HCT116 (cell line): Measurements from ENCODE around the gene BBS2. TPM values are rescaled to one million over a fixed set of nuclear protein-coding genes. Genes with fewer than 3 reads are reported as not detected.

ENCODE experiments used
- ATAC-seq: fragments of 200-7000 bp; cut with Tn5 transposase; 2 replicates; pipeline ENCODE4 v1.9.1; 2020; ENCODE audit warnings: mild to moderate bottlenecking, moderate library complexity
- BruUV-seq: library from RNA; stranded (reverse); fragments of 400-500 nt; replicated peaks from 2 replicates; lab custom pipeline; 2021; lab: Mats Ljungman, UMichigan
- CTCF ChIA-PET: fragments of 300-600 bp; sonication (Branson Sonifier 250); formaldehyde crosslinking; loops from one replicate; lab custom pipeline; 2021; ENCODE audit warnings: antibody characterized with exemption; lab: Charles Lee
- POLR2A ChIA-PET: fragments of 300-600, 350-600 bp; sonication (Branson Sonifier 250); formaldehyde crosslinking; loops from one replicate; lab custom pipeline; 2021; ENCODE audit warnings: antibody characterized with exemption; lab: Charles Lee
- RAD21 ChIA-PET, 2 experiments: fragments of 300-600 bp; sonication (Branson Sonifier 250); formaldehyde crosslinking; loops; one replicate each; lab custom pipeline; 2023; ENCODE audit warnings: low total read pairs in 2 of 2; ENCODE audit not compliant: uncharacterized antibody in 2 of 2, unreplicated experiment in 2 of 2, low non-redundant PET in 1 of 2; lab: Charles Lee
- DNase-seq: peaks from one replicate; pipeline ENCODE4 v3.0.0-alpha.2; 2010; ENCODE audit warnings: low read depth, low spot score
- H2AFZ ChIP-seq: fragments of 200-600 bp; shearing (Covaris generic), sonication (generic); 2 replicates; pipeline ENCODE4 v1.6.1; 2017; ENCODE audit warnings: low read depth, mixed run types, mixed read lengths, antibody characterized with exemption, low read length; ENCODE audit not compliant: poor library complexity, severe bottlenecking
- H3K27ac ChIP-seq: 2 replicates; pipeline ENCODE4 v1.5.1; 2012; ENCODE audit warnings: low read depth, low read length
- H3K27me3 ChIP-seq: fragments of 200-600 bp; sonication (generic); 2 replicates; pipeline ENCODE4 v1.6.1; 2016; ENCODE audit warnings: mixed run types, low read length, mixed read lengths; ENCODE audit not compliant: insufficient read depth
- H3K36me3 ChIP-seq, 2 experiments: fragments of 200-500 bp in 1 of 2; fragments of 200-600 bp in 1 of 2; sonication (Bioruptor generic) in 1 of 2; sonication (generic) in 1 of 2; 2 replicates each; pipeline versions ENCODE4 v1.5.1 to v1.6.1; 2014 to 2016; ENCODE audit warnings: low read length in 2 of 2, inconsistent platforms in 1 of 2, mixed read lengths in 1 of 2, mixed run types in 1 of 2; ENCODE audit not compliant: insufficient read depth in 2 of 2, control insufficient read depth in 1 of 2
- H3K4me1 ChIP-seq, 2 experiments: fragments of 200-600 bp in 1 of 2; sonication (generic) in 1 of 2; 2 replicates each; pipeline versions ENCODE4 v1.5.1 to v1.6.1; 2012 to 2017; ENCODE audit warnings: low read length in 2 of 2, inconsistent platforms in 1 of 2, mild to moderate bottlenecking in 1 of 2, mixed read lengths in 1 of 2, mixed run types in 1 of 2, moderate library complexity in 1 of 2; ENCODE audit not compliant: insufficient read depth in 2 of 2, control insufficient read depth in 1 of 2
- H3K4me2 ChIP-seq: fragments of 200-600 bp; sonication (generic); 2 replicates; pipeline ENCODE4 v1.6.1; 2017; ENCODE audit warnings: mixed run types, low read length, mixed read lengths
- H3K4me3 ChIP-seq, 2 experiments: fragments of 200-600 bp in 1 of 2; sonication (generic) in 1 of 2; replicated peaks in 1 of 2; 2 replicates each; pipeline ENCODE4 v1.5.1; 2011 to 2016; ENCODE audit warnings: low read length in 2 of 2, control low read depth in 1 of 2, low read depth in 1 of 2, mild to moderate bottlenecking in 1 of 2, mixed read lengths in 1 of 2, mixed run types in 1 of 2
- H3K79me2 ChIP-seq: fragments of 200-600 bp; sonication (generic); 2 replicates; pipeline ENCODE4 v1.6.1; 2017; ENCODE audit warnings: mild to moderate bottlenecking, mixed run types, low read length, moderate library complexity, mixed read lengths; ENCODE audit not compliant: insufficient read depth
- H3K9ac ChIP-seq: fragments of 200-600 bp; sonication (generic); 2 replicates; pipeline ENCODE4 v1.6.1; 2016; ENCODE audit warnings: low read length, mixed read lengths
- H3K9me2 ChIP-seq: fragments of 200-600 bp; sonication (generic), shearing (Covaris generic); 2 replicates; pipeline ENCODE4 v1.6.1; 2017; ENCODE audit warnings: mixed run types, mild to moderate bottlenecking, moderate library complexity; ENCODE audit not compliant: insufficient read depth
- H3K9me3 ChIP-seq, 2 experiments: fragments of 200-500 bp in 1 of 2; fragments of 200-600 bp in 1 of 2; sonication (Bioruptor generic) in 1 of 2; sonication (generic) in 1 of 2; 2 replicates each; pipeline ENCODE4 v1.6.1; 2014 to 2017; ENCODE audit warnings: low read length in 2 of 2, mixed read lengths in 2 of 2, inconsistent platforms in 1 of 2, low read depth in 1 of 2, mild to moderate bottlenecking in 1 of 2, mixed run types in 1 of 2, moderate library complexity in 1 of 2; ENCODE audit not compliant: control insufficient read depth in 1 of 2, insufficient read depth in 1 of 2
- H4K20me1 ChIP-seq: fragments of 200-600 bp; sonication (generic), shearing (Covaris generic); 2 replicates; pipeline ENCODE4 v1.6.1; 2017; ENCODE audit warnings: mixed run types, mild to moderate bottlenecking, moderate library complexity; ENCODE audit not compliant: insufficient read depth
- ATF3 ChIP-seq: IDR thresholded peaks from 2 replicates; pipeline ENCODE4 v1.6.1; 2012
- CBX3 ChIP-seq: IDR thresholded peaks from 2 replicates; pipeline ENCODE4 v1.6.1; 2012; ENCODE audit warnings: low read depth
- CTCF ChIP-seq, 3 experiments: fragments of 200-600 bp in 1 of 3; sonication (generic) in 1 of 3; IDR thresholded peaks in 2 of 3; conservative IDR thresholded peaks in 1 of 3; 2 replicates each; pipeline ENCODE4 v1.5.1; 2012 to 2017; ENCODE audit warnings: low read depth in 2 of 3, low read length in 2 of 3, antibody characterized with exemption in 1 of 3, borderline replicate concordance in 1 of 3, control low read depth in 1 of 3, mild to moderate bottlenecking in 1 of 3, mixed read lengths in 1 of 3, mixed run types in 1 of 3, moderate library complexity in 1 of 3; ENCODE audit not compliant: insufficient read depth in 1 of 3
- ELF1 ChIP-seq: IDR thresholded peaks from 2 replicates; pipeline ENCODE4 v1.6.1; 2012; ENCODE audit warnings: low read depth, borderline replicate concordance
- EZH2 ChIP-seq: fragments of 200-600 bp; sonication (generic); IDR thresholded peaks from 2 replicates; pipeline ENCODE4 v1.6.1; 2017; ENCODE audit warnings: antibody characterized with exemption, mixed run types
- FOSL1 ChIP-seq: IDR thresholded peaks from 2 replicates; pipeline ENCODE4 v1.6.1; 2012; ENCODE audit warnings: low read depth
- MAX ChIP-seq: IDR thresholded peaks from 2 replicates; pipeline ENCODE4 v1.6.1; 2012
- POLR2A ChIP-seq: IDR thresholded peaks from 2 replicates; pipeline ENCODE4 v1.7.0; 2011; ENCODE audit warnings: borderline replicate concordance; ENCODE audit not compliant: insufficient read depth, insufficient read length; ENCODE audit errors: extremely low read depth
- POLR2AphosphoS5 ChIP-seq: IDR thresholded peaks from 2 replicates; pipeline ENCODE4 v1.6.1; 2011; ENCODE audit warnings: mild to moderate bottlenecking, low read depth, low read length, moderate library complexity
- RAD21 ChIP-seq: IDR thresholded peaks from 2 replicates; pipeline ENCODE4 v1.6.1; 2012; ENCODE audit warnings: low read depth, mild to moderate bottlenecking
- REST ChIP-seq: IDR thresholded peaks from 2 replicates; pipeline ENCODE4 v1.6.1; 2012; ENCODE audit warnings: low read depth
- SIN3A ChIP-seq: IDR thresholded peaks from 2 replicates; pipeline ENCODE4 v1.6.1; 2012; ENCODE audit warnings: low read depth
- SP1 ChIP-seq: IDR thresholded peaks from 2 replicates; pipeline ENCODE4 v1.6.1; 2012; ENCODE audit warnings: low read depth
- TCF7L2 ChIP-seq: IDR thresholded peaks from 2 replicates; pipeline ENCODE4 v1.7.0; 2011; ENCODE audit warnings: borderline replicate concordance, inconsistent platforms; ENCODE audit not compliant: insufficient read depth, insufficient read length; ENCODE audit errors: extremely low read depth
- ZBTB33 ChIP-seq: IDR thresholded peaks from 2 replicates; pipeline ENCODE4 v1.6.1; 2011; ENCODE audit warnings: mild to moderate bottlenecking, low read length, moderate library complexity; ENCODE audit not compliant: insufficient replicate concordance; ENCODE audit errors: extremely low read depth
- ZFX ChIP-seq: fragments of 450-650 bp; IDR thresholded peaks from 2 replicates; pipeline ENCODE4 v1.6.1; 2017
- ZNF274 ChIP-seq: fragments of 200-500 bp; sonication (Bioruptor generic); IDR thresholded peaks from 2 replicates; pipeline ENCODE4 v1.6.1; 2014; ENCODE audit warnings: mild to moderate bottlenecking, low read depth, low read length, inconsistent platforms
- intact Hi-C: fragments of 100-400 bp; cut with micrococcal nuclease; formaldehyde crosslinking; loops from 2 replicates; pipeline ENCODE4 v1.10.0; 2022
- total RNA-seq: library from RNA; stranded (reverse); gene quantifications from one replicate; pipeline ENCODE4 v1.2.1, GENCODE V29; 2021; ENCODE audit not compliant: unreplicated experiment

BBS2 gene
- total RNA-seq, 1 experiment from 2014 or later = 26.7 TPM

- no peak for TF ChIP-seq ZFX
- TF ChIP-seq RAD21 = no peak
- no peak for TF ChIP-seq ATF3
- no peak for TF ChIP-seq TCF7L2
- TF ChIP-seq CBX3 = no peak
- no peak for TF ChIP-seq POLR2AphosphoS5
- TF ChIP-seq MAX = no peak
- no peak for TF ChIP-seq FOSL1
These were observed 18.5 kb upstream of the BBS2 start (continued) for GRCh38 chr16:56538331-56538730.

GRCh38 chr16:56534847-56535383, 15.1 kb upstream of the BBS2 start:
- CTCF ChIA-PET = no interaction called here
- H3K9me2 ChIP-seq = no peaks in the 10 kb centered on the region
- intact Hi-C loops = no loop called here
- peaks cover 5 to 19% of the 10 kb centered on the region in 2 experiments; a peak in 3 of 4 replicates for H3K4me1 ChIP-seq
- POLR2A ChIA-PET = no interaction called here
- RAD21 ChIA-PET = no interaction called here
- no peaks in the 10 kb centered on the region for H3K36me3 ChIP-seq
- no peak overlapping the region for H3K4me3 ChIP-seq
- no peak overlapping the region for H3K4me2 ChIP-seq
- no peaks in the 10 kb centered on the region for H3K79me2 ChIP-seq
- no peaks in the 10 kb centered on the region for H3K9me3 ChIP-seq
- H3K27ac ChIP-seq = no peak overlapping the region
- H3K27me3 ChIP-seq = no peaks in the 10 kb centered on the region; the same call in 1 of the 2 replicates
- no peak overlapping the region for H3K9ac ChIP-seq
- BruUV-seq = no TSS peak
- ATAC-seq = peak; percentile 32; the same call in 1 of the 2 replicates
- no peak for DNase-seq
- H4K20me1 ChIP-seq = no peaks in the 10 kb centered on the region
- H2AFZ ChIP-seq = no peak overlapping the region
- TF ChIP-seq SIN3A = no peak
- no peak for TF ChIP-seq ZFX
- no peak for TF ChIP-seq ZNF274
- TF ChIP-seq RAD21 = no peak
- TF ChIP-seq POLR2A = no peak
- no peak for TF ChIP-seq EZH2
- no peak for TF ChIP-seq REST
- no peak for TF ChIP-seq ZBTB33
- no peak for TF ChIP-seq ELF1
- TF ChIP-seq CTCF (IDR thresholded peaks at IDR 0.05 in 2 of 3, conservative IDR thresholded peaks at IDR 0.05 in 1 of 3; ENCODE audit: borderline replicate concordance in 1 of 3, insufficient read depth in 1 of 3, low read depth in 2 of 3, low read length in 2 of 3) = no peak
- TF ChIP-seq SP1 = no peak
